ENCODE data around the gene KCNG2. TPM values are rescaled to one million over a fixed set of nuclear protein-coding genes. Genes with fewer than 3 reads are reported as not detected.

KCNG2 gene
- total and polyA plus RNA-seq, 2 donors (not counting 1 experiment from before 2014, with no cell fraction given) = not detected

GRCh38 chr18:79873449-79874110 is 75.8 kb downstream of the KCNG2 start:
- H4K20me1 ChIP-seq (ENCODE audit: control insufficient read depth, insufficient read depth, low read length, poor library complexity, severe bottlenecking) = no peaks in the 10 kb centered on the region
- no peak for TF ChIP-seq EZH2 (IDR thresholded peaks at IDR 0.05; ENCODE audit: borderline replicate concordance, insufficient read depth, low read depth, low read length, poor library complexity, severe bottlenecking)
- TF ChIP-seq CTCF (IDR thresholded peaks at IDR 0.05) = no peak
- H2AFZ ChIP-seq (ENCODE audit: insufficient read depth, low read depth, low read length, poor library complexity, severe bottlenecking) = no peak overlapping the region
- H3K4me3 Mint-ChIP-seq = no peak overlapping the region
- H3K27me3 ChIP-seq (replicated peaks in 1 of 4; ENCODE audit: control extremely low read depth in 1 of 4, control insufficient read depth in 3 of 4, insufficient read depth in 4 of 4, low read length in 3 of 4) = peaks cover 0 to 4% (median 0%) of the 10 kb centered on the region in 4 experiments
- no peak overlapping the region for H3K9ac ChIP-seq (ENCODE audit: low read length)
- DNase-seq = no peak
- ChIA-PET POLR2A (no interaction called here), CTCF (no interaction called here)
- H3K4me1 Mint-ChIP-seq = no peaks in the 10 kb centered on the region
- no peaks in the 10 kb centered on the region for H3K27me3 Mint-ChIP-seq
- H3K9me3 Mint-ChIP-seq (ENCODE audit: insufficient read depth) = no peaks in the 10 kb centered on the region
- no peaks in the 10 kb centered on the region for H3K36me3 ChIP-seq (replicated peaks in 1 of 2; ENCODE audit: control extremely low read depth in 1 of 2, control insufficient read depth in 1 of 2, extremely low read depth in 1 of 2, insufficient read depth in 2 of 2, low read length in 1 of 2)
- H3K4me1 ChIP-seq (ENCODE audit: control insufficient read depth in 2 of 2, insufficient read depth in 2 of 2, low read length in 2 of 2) = no peaks in the 10 kb centered on the region
- WGBS (ENCODE audit: insufficient coverage) = 89% methylated on average over 33 of the region's 34 CpGs
- H3K27ac ChIP-seq (ENCODE audit: low read length in 2 of 2) = no peak overlapping the region
- no peak for ATAC-seq (ENCODE audit: low read depth)
- no peak overlapping the region for H3K27ac Mint-ChIP-seq
- no peaks in the 10 kb centered on the region for H3K79me2 ChIP-seq (ENCODE audit: control insufficient read depth, insufficient read depth, low read length)
- H3K4me2 ChIP-seq (replicated peaks; ENCODE audit: low read depth, low read length, poor library complexity, severe bottlenecking) = no peak overlapping the region
- H3K9me3 ChIP-seq (ENCODE audit: control extremely low read depth in 1 of 3, control insufficient read depth in 2 of 3, insufficient read depth in 1 of 3, low read length in 2 of 3) = peaks cover 0 to 10% (median 0%) of the 10 kb centered on the region in 3 donors
- no peak overlapping the region for H3K4me3 ChIP-seq (ENCODE audit: control extremely low read depth in 1 of 5, extremely low read depth in 1 of 5, insufficient read depth in 1 of 5, low read depth in 2 of 5, low read length in 4 of 5)
- intact Hi-C loops (cut with micrococcal nuclease) = no loop called here
